Osteoblast (primary cell): ENCODE data around the gene CALHM6. TPM values are rescaled to one million over a fixed set of nuclear protein-coding genes. Genes with fewer than 3 reads are reported as not detected.

Experiments used
- DNase-seq: peaks from one replicate; pipeline ENCODE4 v3.0.0; 2011; ENCODE audit warnings: low spot score, mixed read lengths; ENCODE audit not compliant: insufficient read length; ENCODE audit errors: missing footprints
- H2AFZ ChIP-seq: 2 replicates; pipeline ENCODE4 v1.6.0; 2011; ENCODE audit warnings: mild to moderate bottlenecking, low read length
- H3K27ac ChIP-seq: 2 replicates; pipeline ENCODE4 v1.5.1; 2011; ENCODE audit warnings: mild to moderate bottlenecking, low read depth, low read length, moderate library complexity
- H3K27me3 ChIP-seq: 2 replicates; pipeline ENCODE4 v1.6.0; 2012; ENCODE audit warnings: mild to moderate bottlenecking, control low read depth, inconsistent platforms, low read length, moderate library complexity; ENCODE audit not compliant: insufficient read depth
- H3K36me3 ChIP-seq: 2 replicates; pipeline ENCODE4 v1.5.1; 2011; ENCODE audit warnings: mild to moderate bottlenecking, low read length, control low read depth, moderate library complexity; ENCODE audit not compliant: insufficient read depth
- H3K4me1 ChIP-seq: 2 replicates; pipeline ENCODE4 v1.5.1; 2011; ENCODE audit warnings: mild to moderate bottlenecking, low read length, control low read depth, moderate library complexity; ENCODE audit not compliant: insufficient read depth
- H3K4me2 ChIP-seq: 2 replicates; pipeline ENCODE4 v1.6.0; 2011; ENCODE audit warnings: mild to moderate bottlenecking, low read length; ENCODE audit not compliant: insufficient read depth
- H3K4me3 ChIP-seq: fragments of 200-600 bp; sonication (generic); 3 replicates; pipeline ENCODE4 v1.5.1; 2012; ENCODE audit warnings: mild to moderate bottlenecking, low read length, inconsistent platforms; ENCODE audit not compliant: insufficient read depth
- H3K79me2 ChIP-seq: 2 replicates; pipeline ENCODE4 v1.6.0; 2012; ENCODE audit warnings: mild to moderate bottlenecking, low read length, control low read depth, inconsistent platforms; ENCODE audit not compliant: insufficient read depth
- H3K9me3 ChIP-seq: 2 replicates; pipeline ENCODE4 v1.5.1; 2011; ENCODE audit warnings: low read depth, low read length, control low read depth
- H4K20me1 ChIP-seq: 2 replicates; pipeline ENCODE4 v1.6.0; 2012; ENCODE audit warnings: mild to moderate bottlenecking, low read length, control low read depth; ENCODE audit not compliant: insufficient read depth
- total RNA-seq: library from RNA; depleted of rRNA; stranded (reverse); fragments of >200 nt; gene quantifications from 2 replicates; pipeline ENCODE4 v1.2.3, GENCODE V29; 2012
- TF ChIP-seq, protein P1 (sequence below): IDR thresholded peaks from 2 replicates; pipeline ENCODE4 v1.5.1; 2011; ENCODE audit warnings: mild to moderate bottlenecking, low read depth, low read length, moderate library complexity; ENCODE audit errors: extremely low read depth

The CALHM6 gene
- total RNA-seq, 1 donor, result 0.72 TPM

DNA sequence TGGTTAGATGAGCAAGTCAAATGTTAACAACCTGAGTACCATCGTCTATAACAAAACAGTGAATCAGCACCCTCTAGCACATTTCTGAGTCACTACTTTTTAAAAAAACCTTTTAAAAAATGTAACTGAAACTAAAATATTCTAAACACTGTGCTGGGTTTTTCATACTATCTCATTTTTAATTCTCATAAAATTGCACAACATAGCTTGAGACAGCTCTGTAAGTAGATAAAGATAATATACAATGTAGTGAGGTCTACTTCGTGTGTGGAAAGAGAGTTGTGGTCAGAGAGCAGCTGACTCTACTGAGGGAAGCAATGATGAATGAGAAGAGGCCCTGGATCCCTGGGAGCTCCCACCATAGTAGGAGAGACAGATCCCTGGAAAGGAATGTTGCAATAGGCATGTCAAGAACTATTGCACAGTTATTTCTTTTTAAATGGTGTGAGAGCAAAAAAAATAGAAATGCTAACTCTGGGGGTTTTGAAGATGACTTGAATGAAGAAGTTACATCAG, 13.6 kb upstream of the CALHM6 start:
- DNase-seq, result peak; percentile 80
- H3K4me2 ChIP-seq, result peak overlapping the region; percentile 72
- no peak overlapping the region for H3K4me3 ChIP-seq
- H3K4me1 ChIP-seq, result peaks cover 32% of the 10 kb centered on the region
- peak overlapping the region; percentile 93 for H3K27ac ChIP-seq
- no peaks in the 10 kb centered on the region for H3K27me3 ChIP-seq
- TF ChIP-seq, protein P1, sequence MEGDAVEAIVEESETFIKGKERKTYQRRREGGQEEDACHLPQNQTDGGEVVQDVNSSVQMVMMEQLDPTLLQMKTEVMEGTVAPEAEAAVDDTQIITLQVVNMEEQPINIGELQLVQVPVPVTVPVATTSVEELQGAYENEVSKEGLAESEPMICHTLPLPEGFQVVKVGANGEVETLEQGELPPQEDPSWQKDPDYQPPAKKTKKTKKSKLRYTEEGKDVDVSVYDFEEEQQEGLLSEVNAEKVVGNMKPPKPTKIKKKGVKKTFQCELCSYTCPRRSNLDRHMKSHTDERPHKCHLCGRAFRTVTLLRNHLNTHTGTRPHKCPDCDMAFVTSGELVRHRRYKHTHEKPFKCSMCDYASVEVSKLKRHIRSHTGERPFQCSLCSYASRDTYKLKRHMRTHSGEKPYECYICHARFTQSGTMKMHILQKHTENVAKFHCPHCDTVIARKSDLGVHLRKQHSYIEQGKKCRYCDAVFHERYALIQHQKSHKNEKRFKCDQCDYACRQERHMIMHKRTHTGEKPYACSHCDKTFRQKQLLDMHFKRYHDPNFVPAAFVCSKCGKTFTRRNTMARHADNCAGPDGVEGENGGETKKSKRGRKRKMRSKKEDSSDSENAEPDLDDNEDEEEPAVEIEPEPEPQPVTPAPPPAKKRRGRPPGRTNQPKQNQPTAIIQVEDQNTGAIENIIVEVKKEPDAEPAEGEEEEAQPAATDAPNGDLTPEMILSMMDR, result no peak
- no peaks in the 10 kb centered on the region for H3K36me3 ChIP-seq
- no peaks in the 10 kb centered on the region for H4K20me1 ChIP-seq
- H2AFZ ChIP-seq, result no peak overlapping the region
- H3K9me3 ChIP-seq, result no peaks in the 10 kb centered on the region
- no peaks in the 10 kb centered on the region for H3K79me2 ChIP-seq

DNA sequence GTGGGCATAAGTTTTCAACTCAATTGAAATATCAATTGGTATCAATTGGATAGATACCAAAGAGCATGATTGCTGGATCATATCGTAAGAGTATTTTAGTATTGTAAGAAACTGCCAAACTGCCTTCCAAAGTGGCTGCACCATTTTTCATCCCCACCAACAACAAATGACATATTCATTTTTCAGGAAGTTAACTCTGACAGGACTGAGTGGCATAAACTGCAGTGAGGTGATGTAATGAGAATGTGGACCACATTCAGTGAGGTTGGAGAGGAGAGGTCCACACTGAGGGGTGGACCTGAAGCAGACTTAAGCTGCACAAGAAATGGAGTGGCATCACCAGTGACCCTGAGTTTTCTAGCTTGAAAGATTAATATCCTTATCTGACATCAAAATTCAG, 11.6 kb upstream of the CALHM6 start:
- H4K20me1 ChIP-seq, result no peaks in the 10 kb centered on the region
- H3K4me3 ChIP-seq, result no peak overlapping the region
- H3K27me3 ChIP-seq, result no peaks in the 10 kb centered on the region
- no peak overlapping the region for H2AFZ ChIP-seq
- no peaks in the 10 kb centered on the region for H3K36me3 ChIP-seq
- no peak overlapping the region for H3K27ac ChIP-seq
- DNase-seq, result no peak
- peaks cover 17% of the 10 kb centered on the region for H3K4me1 ChIP-seq
- H3K9me3 ChIP-seq, result no peaks in the 10 kb centered on the region
- TF ChIP-seq, protein P1, result no peak
- no peaks in the 10 kb centered on the region for H3K79me2 ChIP-seq
- no peak overlapping the region for H3K4me2 ChIP-seq

DNA sequence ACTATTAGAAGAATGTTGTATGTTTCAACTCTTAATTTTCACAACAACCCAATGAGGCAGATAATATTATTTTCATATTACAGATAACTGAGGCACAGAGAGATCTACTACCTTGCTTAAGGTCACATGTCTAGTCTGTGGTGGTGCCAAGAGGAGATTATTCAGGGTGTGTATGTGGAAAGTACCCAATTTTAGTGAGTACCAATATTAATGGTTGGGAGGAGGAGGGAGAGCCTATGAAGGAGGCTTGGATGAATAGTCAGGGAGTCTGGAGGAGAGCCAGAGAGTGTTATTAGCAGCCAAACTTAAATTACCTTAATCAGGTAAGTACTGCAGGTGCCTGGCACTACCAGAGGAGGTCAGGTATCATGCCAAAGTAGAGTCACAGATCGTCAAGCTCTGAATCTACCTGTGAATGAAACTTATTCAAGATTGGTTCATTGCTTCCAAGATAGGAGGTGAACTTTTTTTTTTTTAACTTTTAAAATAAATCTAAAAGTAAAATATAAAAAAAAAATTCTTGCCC, 10.9 kb upstream of the CALHM6 start:
- peaks cover 17% of the 10 kb centered on the region for H3K4me1 ChIP-seq
- H3K4me3 ChIP-seq, result no peak overlapping the region
- TF ChIP-seq, protein P1, result no peak
- no peak overlapping the region for H3K27ac ChIP-seq
- H3K36me3 ChIP-seq, result no peaks in the 10 kb centered on the region
- no peak overlapping the region for H3K4me2 ChIP-seq
- DNase-seq, result no peak
- no peaks in the 10 kb centered on the region for H3K79me2 ChIP-seq
- no peak overlapping the region for H2AFZ ChIP-seq
- no peaks in the 10 kb centered on the region for H4K20me1 ChIP-seq
- no peaks in the 10 kb centered on the region for H3K27me3 ChIP-seq
- H3K9me3 ChIP-seq, result no peaks in the 10 kb centered on the region

DNA sequence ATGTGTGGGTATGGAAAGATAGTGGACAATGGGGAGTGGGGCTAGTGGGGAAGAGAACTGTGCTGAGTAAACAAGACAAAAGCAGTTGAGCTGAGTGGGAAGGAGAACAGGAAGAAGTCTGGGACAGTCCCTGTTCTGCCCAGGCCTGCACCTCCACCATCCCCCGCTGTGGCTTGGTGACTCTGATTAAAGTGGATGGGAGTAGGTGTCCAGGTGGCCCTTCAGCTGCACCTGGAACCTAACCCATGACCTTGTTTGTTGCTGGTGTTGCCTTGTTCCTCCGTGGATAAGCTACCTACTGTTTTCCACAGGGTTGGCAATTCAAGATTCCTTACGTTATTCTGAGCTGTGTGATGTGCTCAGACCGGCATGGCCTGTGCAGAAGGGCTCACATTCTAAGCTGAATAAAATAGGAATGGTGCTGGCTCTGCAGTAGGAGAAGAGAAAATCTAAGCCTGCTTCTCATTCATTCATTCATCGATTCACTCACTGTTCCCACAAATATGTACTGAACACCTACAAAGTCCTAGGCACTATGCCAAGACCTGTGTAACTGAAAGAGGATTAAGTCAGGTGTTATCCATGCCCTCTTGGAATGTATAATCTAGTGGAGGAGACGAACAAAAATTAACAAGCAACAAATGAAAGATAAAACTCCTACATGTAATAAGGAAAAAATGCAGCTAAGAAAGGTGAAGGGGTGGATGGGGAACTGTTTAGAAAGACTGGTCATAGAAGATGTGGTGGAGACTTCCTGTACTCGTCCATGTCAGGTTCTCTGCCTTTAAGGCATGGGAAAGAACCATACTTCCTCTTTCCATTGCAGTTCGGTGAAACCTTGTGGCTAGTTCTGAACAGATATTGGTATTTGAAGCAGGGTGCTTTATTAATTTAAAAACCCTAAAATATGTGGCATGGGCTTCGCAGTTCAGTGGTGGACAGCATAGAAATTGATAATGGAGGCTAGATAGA, 10.1 kb upstream of the CALHM6 start:
- no peaks in the 10 kb centered on the region for H3K79me2 ChIP-seq
- H3K9me3 ChIP-seq, result no peaks in the 10 kb centered on the region
- peaks cover 17% of the 10 kb centered on the region for H3K4me1 ChIP-seq
- H3K4me2 ChIP-seq, result no peak overlapping the region
- TF ChIP-seq, protein P1, result no peak
- no peaks in the 10 kb centered on the region for H4K20me1 ChIP-seq
- no peak overlapping the region for H2AFZ ChIP-seq
- H3K36me3 ChIP-seq, result no peaks in the 10 kb centered on the region
- no peak overlapping the region for H3K27ac ChIP-seq
- no peaks in the 10 kb centered on the region for H3K27me3 ChIP-seq
- DNase-seq, result no peak
- H3K4me3 ChIP-seq, result no peak overlapping the region
